COR-L47 (cell line): ENCODE results near the gene FOS.
"Not testable (repeated sequence)": the region's sequence is repeated elsewhere in the genome, so short reads cannot be mapped to it uniquely, and the experiment has no call there.

ENCODE experiments used
- DNase-seq: peaks from one replicate; lab custom pipeline; 2025; lab: John Stamatoyannopoulos, UW

The FOS gene

GRCh38 chr14:75294649-75295033 is 16.0 kb downstream of the FOS start:
- no peak for DNase-seq

- DNase-seq = no peak
These were observed 16.4 kb downstream of the FOS start for GRCh38 chr14:75295061-75295461.

- DNase-seq = peak; percentile 67
These were observed 17.1 kb downstream of the FOS start for GRCh38 chr14:75295491-75296345.

- DNase-seq = no peak
These were observed 18.9 kb downstream of the FOS start for GRCh38 chr14:75297411-75298040.

GRCh38 chr14:75298187-75298965 is 19.7 kb downstream of the FOS start:
- DNase-seq = no peak

- DNase-seq = no peak
These were observed 20.4 kb downstream of the FOS start for GRCh38 chr14:75299059-75299458.

- no peak for DNase-seq
These were observed 20.9 kb downstream of the FOS start for GRCh38 chr14:75299576-75299975.

GRCh38 chr14:75301666-75302325 is 23.2 kb downstream of the FOS start:
- DNase-seq = no peak

- DNase-seq = peak; percentile 69
These were observed 24.8 kb downstream of the FOS start for GRCh38 chr14:75303381-75303789.

GRCh38 chr14:75306410-75306809 is 27.8 kb downstream of the FOS start:
- not testable (repeated sequence) for DNase-seq

- peak; percentile 57 for DNase-seq
These were observed 28.5 kb downstream of the FOS start for GRCh38 chr14:75306927-75307699.

- DNase-seq = peak; percentile 87
These were observed 29.2 kb downstream of the FOS start for GRCh38 chr14:75307700-75308379.

GRCh38 chr14:75308991-75309390 is 30.4 kb downstream of the FOS start:
- DNase-seq = not testable (repeated sequence)

- DNase-seq = not testable (repeated sequence)
These were observed 30.9 kb downstream of the FOS start for GRCh38 chr14:75309561-75309960.

GRCh38 chr14:75310295-75311111 is 31.9 kb downstream of the FOS start:
- DNase-seq = peak; percentile 95

GRCh38 chr14:75311356-75311755 is 32.7 kb downstream of the FOS start:
- DNase-seq = no peak

GRCh38 chr14:75312341-75312740 is 33.7 kb downstream of the FOS start:
- DNase-seq = no peak

- DNase-seq = no peak
These were observed 34.7 kb downstream of the FOS start for GRCh38 chr14:75313294-75313693.

- DNase-seq = peak; percentile 78
These were observed 36.5 kb downstream of the FOS start for GRCh38 chr14:75315144-75315543.

GRCh38 chr14:75317148-75317547 is 38.5 kb downstream of the FOS start:
- DNase-seq = no peak
